Heart left ventricle (tissue), 16 donors: ENCODE results near the gene CMKLR1. TPM values are rescaled to one million over a fixed set of nuclear protein-coding genes. Genes with fewer than 3 reads are reported as not detected.

Experiments
- ATAC-seq, 4 donors: fragments of 200-7000 bp; cut with Tn5 transposase; one replicate each; pipeline ENCODE4 v1.9.1; 2020 to 2022; ENCODE audit warnings: moderate library complexity in 4 of 4, mild to moderate bottlenecking in 3 of 4, moderate number of reproducible peaks in 1 of 4
- DNase-seq, 5 donors: peaks; one replicate each; pipeline ENCODE4 v3.0.0-alpha.2; 2020
- H3K27ac ChIP-seq, 12 donors: fragments of 200-600 bp; sonication (generic) in 4 of 12; one replicate each; pipeline versions ENCODE4 v1.5.0 to v1.8.0; 2016 to 2022; ENCODE audit warnings: mild to moderate bottlenecking in 2 of 12
- H3K27me3 ChIP-seq, 9 donors: fragments of 200-600 bp; sonication (generic) in 2 of 9; one replicate each; pipeline versions ENCODE4 v1.5.1 to v1.8.0; 2016 to 2022; ENCODE audit warnings: mild to moderate bottlenecking in 3 of 9
- H3K36me3 ChIP-seq, 9 donors: fragments of 200-600 bp; sonication (generic) in 2 of 9; one replicate each; pipeline versions ENCODE4 v1.5.0 to v1.8.0; 2018 to 2022; ENCODE audit warnings: mild to moderate bottlenecking in 2 of 9
- H3K4me1 ChIP-seq, 12 donors: fragments of 200-600 bp; sonication (generic) in 4 of 12; one replicate each; pipeline versions ENCODE4 v1.5.0 to v1.8.0; 2016 to 2022; ENCODE audit warnings: mild to moderate bottlenecking in 3 of 12
- H3K4me3 ChIP-seq, 12 donors: fragments of 200-600 bp; sonication (generic) in 4 of 12; one replicate each; pipeline versions ENCODE4 v1.5.0 to v1.8.0; 2017 to 2022; ENCODE audit warnings: mild to moderate bottlenecking in 9 of 12, moderate library complexity in 4 of 12
- H3K9me3 ChIP-seq, 12 donors: fragments of 200-600 bp; sonication (generic) in 4 of 12; one replicate each; pipeline versions ENCODE4 v1.5.0 to v1.8.0; 2016 to 2022; ENCODE audit warnings: mild to moderate bottlenecking in 1 of 12
- POLR2A ChIP-seq, 2 donors: fragments of 450-650 bp; IDR thresholded peaks; one replicate each; pipeline ENCODE4 v1.6.1; 2017; ENCODE audit warnings: antibody characterized with exemption in 2 of 2, mild to moderate bottlenecking in 2 of 2, moderate library complexity in 2 of 2
- WGBS, 4 donors: extraction: QIAGEN DNeasy Blood & Tissue Kit in 2 of 4; methylation state at CpG; one replicate each; pipeline versions ENCODE4 v1.1.5 to v1.1.7; 2013 to 2018; 5-methylcytosine and 5-hydroxymethylcytosine counted together
- intact Hi-C, 10 donors: fragments of 100-400 bp; cut with DNase I; formaldehyde crosslinking; loops; one replicate each; pipeline versions ENCODE4 v1.11.1 to v1.14.2; 2022
- polyA plus RNA-seq, 2 donors: library from polyadenylated mRNA; stranded (reverse); fragments of 200-250 nt; gene quantifications; one replicate each; pipeline ENCODE4 v1.2.3, GENCODE V29; 2013
- total RNA-seq, 9 donors: library from RNA; depleted of rRNA in 2 of 9; stranded (reverse); fragments of >200 nt in 2 of 9; fragmentation: NEBNext Ultra II Directional in 3 of 9; extraction: Animal tissue kit (Norgen Biotek cat#: 25700) in 3 of 9; gene quantifications; one replicate each; pipeline versions ENCODE4 v1.1.0 to v1.2.4, GENCODE V29; 2016 to 2023
- TF ChIP-seq, protein P1 (sequence below), 12 donors: fragments of 200-600 bp; sonication (generic) in 4 of 12; IDR thresholded peaks; one replicate each; pipeline versions ENCODE4 v1.5.0 to v1.8.0; 2018 to 2022; ENCODE audit warnings: antibody characterized with exemption in 12 of 12, mild to moderate bottlenecking in 5 of 12
- donor health status: ischemic (EF 13 %, LVEDD 7.1; RV severe dilation, severe dysfunction).
- donor health status: healthy with polysubstance abuse.
- donor health status: DM: no; HTN: yes; CAD: no.
- donor health status: DM: no; HTN: no; CAD: no.
- donor health status: ischemic (EF 25% LVEDD 6.9; RV normal size, moderate dysfunction).
- donor health status: ischemic (EF 25% LVEDD 5.7; RV mildly dilated, moderate dysfunction).
- donor health status: healthy.
- donor health status: DM: yes; HTN: yes; CAD: no.
- donor health status: ischemic (EF 35%, LVEDD 5.7; RV mildly dilated, moderate dysfunction).
- donor health status: nonischemic (EF 11% LVEDD 7.7; RV severe dilation, severe dysfunction).
- donor health status: DM: yes; HTN: yes; CAD: no.
- donor health status: PGD.
- donor health status: ischemic (EF 29% LVEDD 5.4; RV normal size, mild dysfunction).
- donor health status: nonischemic (EF 23%, LVEDD 6.1; RV moderate dilation, normal function).

The CMKLR1 gene
- total and polyA plus RNA-seq, 11 donors = 2.0 to 47.3 (median 7.0) TPM

DNA sequence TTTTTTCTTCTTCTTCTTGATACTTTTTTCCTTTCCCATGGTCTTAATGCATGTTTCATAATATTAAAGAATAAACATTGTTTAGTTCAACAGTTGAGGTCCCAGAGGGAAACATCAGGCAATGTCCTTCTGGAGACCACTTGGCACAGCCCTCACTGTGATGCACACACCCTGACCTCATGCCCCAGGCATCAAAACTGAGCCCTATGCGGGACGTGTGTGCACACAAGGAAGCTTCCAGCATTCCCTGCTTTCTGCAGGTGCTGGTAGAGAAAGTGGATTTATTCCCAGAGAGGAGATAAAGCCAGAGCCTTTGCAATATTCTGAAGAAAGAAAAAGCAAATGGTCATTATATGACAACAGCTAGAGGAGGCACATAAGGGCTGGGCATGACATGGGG is 16.0 kb upstream of the CMKLR1 start:
- Histone ChIP-seq H3K4me1 (no peaks in the 10 kb centered on the region), H3K4me3 (no peak overlapping the region), H3K27ac (no peak overlapping the region), H3K36me3 (no peaks in the 10 kb centered on the region), H3K9me3 (peaks cover 0 to 2% (median 0%) of the 10 kb centered on the region in 12 donors), H3K27me3 (peaks cover 0 to 10% (median 0%) of the 10 kb centered on the region in 9 donors)
- DNase-seq (no peak), ATAC-seq (no peak)
- 49 to 72% (median 57%) methylated on average over 2 of the region's 2 CpGs for WGBS, 4 donors
- intact Hi-C loops = no loop called here
- no peak for TF ChIP-seq POLR2A (IDR thresholded peaks at IDR 0.05)
- TF ChIP-seq, protein P1, sequence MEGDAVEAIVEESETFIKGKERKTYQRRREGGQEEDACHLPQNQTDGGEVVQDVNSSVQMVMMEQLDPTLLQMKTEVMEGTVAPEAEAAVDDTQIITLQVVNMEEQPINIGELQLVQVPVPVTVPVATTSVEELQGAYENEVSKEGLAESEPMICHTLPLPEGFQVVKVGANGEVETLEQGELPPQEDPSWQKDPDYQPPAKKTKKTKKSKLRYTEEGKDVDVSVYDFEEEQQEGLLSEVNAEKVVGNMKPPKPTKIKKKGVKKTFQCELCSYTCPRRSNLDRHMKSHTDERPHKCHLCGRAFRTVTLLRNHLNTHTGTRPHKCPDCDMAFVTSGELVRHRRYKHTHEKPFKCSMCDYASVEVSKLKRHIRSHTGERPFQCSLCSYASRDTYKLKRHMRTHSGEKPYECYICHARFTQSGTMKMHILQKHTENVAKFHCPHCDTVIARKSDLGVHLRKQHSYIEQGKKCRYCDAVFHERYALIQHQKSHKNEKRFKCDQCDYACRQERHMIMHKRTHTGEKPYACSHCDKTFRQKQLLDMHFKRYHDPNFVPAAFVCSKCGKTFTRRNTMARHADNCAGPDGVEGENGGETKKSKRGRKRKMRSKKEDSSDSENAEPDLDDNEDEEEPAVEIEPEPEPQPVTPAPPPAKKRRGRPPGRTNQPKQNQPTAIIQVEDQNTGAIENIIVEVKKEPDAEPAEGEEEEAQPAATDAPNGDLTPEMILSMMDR (IDR thresholded peaks at IDR 0.05) = no peak

DNA sequence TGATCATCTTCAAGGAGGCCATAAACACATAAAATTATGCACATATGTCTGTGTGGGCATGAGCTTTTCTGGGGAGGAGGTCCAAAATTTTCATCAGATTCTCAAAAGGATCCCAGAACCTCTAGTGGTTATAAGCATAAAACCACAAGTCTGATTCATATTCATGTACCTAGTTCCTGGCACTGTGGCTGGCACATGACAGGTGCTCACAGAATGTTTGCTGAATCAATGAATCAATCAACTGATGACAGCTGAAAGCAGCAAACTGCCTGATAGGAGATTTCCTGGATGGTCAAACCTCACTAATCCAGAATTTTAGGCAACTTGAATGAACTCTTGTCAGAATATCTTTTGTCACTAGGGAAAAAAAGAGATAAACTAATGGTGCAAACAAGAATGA is 13.5 kb upstream of the CMKLR1 start:
- TF ChIP-seq, protein P1 (IDR thresholded peaks at IDR 0.05) = no peak
- no peak for TF ChIP-seq POLR2A (IDR thresholded peaks at IDR 0.05)
- no peak for ATAC-seq

DNA sequence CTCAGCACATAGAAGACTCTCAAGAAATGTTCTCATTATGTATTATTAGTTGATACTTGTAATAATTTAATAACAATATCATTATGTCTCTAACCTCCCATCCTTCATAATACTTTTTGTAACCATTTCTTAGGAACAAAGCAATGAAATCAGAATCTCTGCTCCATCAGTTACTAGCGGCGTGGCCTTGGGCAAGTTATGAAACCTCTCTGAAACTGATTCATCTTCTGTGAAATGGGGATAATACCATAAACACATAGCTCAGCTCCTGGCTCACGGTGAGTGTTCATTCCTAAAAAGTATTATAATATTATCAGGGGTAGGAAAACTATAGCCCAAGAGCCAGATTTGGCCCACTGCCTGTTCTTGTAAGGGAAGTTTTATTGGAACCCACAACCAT is 11.4 kb upstream of the CMKLR1 start:
- H3K9me3 ChIP-seq = peaks cover 0 to 4% (median 0%) of the 10 kb centered on the region in 12 donors
- H3K4me1 ChIP-seq = peaks cover 0 to 10% (median 0%) of the 10 kb centered on the region in 12 donors
- no peak for TF ChIP-seq POLR2A (IDR thresholded peaks at IDR 0.05)
- TF ChIP-seq, protein P1 (IDR thresholded peaks at IDR 0.05) = no peak
- no peaks in the 10 kb centered on the region for H3K27me3 ChIP-seq
- no peak for DNase-seq
- no peak overlapping the region for H3K27ac ChIP-seq
- intact Hi-C loops = no loop called here
- ATAC-seq = no peak
- no peaks in the 10 kb centered on the region for H3K36me3 ChIP-seq
- H3K4me3 ChIP-seq = no peak overlapping the region
- WGBS, 4 donors = 90 to 93% (median 91%) methylated on average over 3 of the region's 3 CpGs

More for the DNA sequence above, 13.5 kb upstream of the CMKLR1 start:
- Histone ChIP-seq H3K27ac (no peak overlapping the region), H3K9me3 (peaks cover 0 to 4% (median 0%) of the 10 kb centered on the region in 12 donors), H3K4me3 (no peak overlapping the region), H3K27me3 (no peaks in the 10 kb centered on the region), H3K36me3 (no peaks in the 10 kb centered on the region), H3K4me1 (peaks cover 0 to 10% (median 0%) of the 10 kb centered on the region in 12 donors)
- no peak for DNase-seq
- intact Hi-C loops = no loop called here

DNA sequence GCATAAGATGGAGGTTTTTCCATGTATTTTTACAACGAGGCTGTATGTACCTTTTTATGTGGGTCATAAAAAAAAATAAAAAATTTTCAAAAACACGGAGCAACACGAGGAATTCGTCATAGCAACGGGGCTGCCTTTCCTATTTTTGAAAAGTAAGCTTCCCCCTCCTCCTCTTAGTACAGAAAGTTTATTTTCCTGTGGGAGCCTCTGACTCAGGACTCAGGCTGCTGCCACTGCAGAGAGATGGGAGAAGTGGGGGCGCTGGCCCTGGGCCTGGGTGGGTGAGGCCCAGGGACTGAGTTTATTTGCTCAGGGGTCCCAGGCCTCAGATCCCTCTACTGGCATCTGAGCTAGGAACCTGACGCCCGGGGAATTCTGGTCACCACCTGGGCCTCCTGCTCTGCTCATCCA is 10.2 kb upstream of the CMKLR1 start:
- TF ChIP-seq POLR2A (IDR thresholded peaks at IDR 0.05) = no peak
- no peaks in the 10 kb centered on the region for H3K36me3 ChIP-seq
- H3K4me3 ChIP-seq = no peak overlapping the region
- H3K27me3 ChIP-seq = no peaks in the 10 kb centered on the region
- no peak overlapping the region for H3K27ac ChIP-seq
- no peak for DNase-seq
- WGBS, 4 donors = 51 to 59% (median 55%) methylated on average over 8 of the region's 8 CpGs
- peaks cover 0 to 7% (median 0%) of the 10 kb centered on the region in 12 donors for H3K9me3 ChIP-seq
- peak in 2 of 4 donors; percentile 30 to 41 for ATAC-seq
- H3K4me1 ChIP-seq = peaks cover 0 to 10% (median 0%) of the 10 kb centered on the region in 12 donors
- intact Hi-C loops = loop anchor here in 1 of 10 donors (10.0 kb wide), 1 partner anchor 96 kb away; no protein-coding TSS in a partner anchor

DNA sequence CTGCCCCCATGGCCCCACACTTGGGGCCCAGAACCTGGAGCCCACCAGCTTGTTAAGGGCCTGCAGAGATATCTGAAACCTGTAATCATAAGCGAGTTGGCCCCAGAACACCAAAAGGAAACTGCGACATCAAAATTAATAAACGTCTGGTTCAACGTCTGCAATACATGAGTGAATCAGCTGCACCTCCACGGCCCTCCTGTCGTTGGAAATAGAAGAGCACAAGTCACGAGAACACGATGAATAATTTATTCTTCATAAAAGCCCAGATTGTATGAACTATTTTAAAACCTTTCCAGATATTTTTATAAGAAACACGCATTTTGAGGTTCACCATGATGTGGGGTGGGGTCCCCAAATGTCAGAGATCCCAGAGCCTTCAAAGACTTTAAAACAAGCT is 9.7 kb upstream of the CMKLR1 start:
- intact Hi-C loops = loop anchor here in 1 of 10 donors (10.0 kb wide), 1 partner anchor 96 kb away; no protein-coding TSS in a partner anchor
- no peak for DNase-seq
- H3K9me3 ChIP-seq = peaks cover 0 to 10% (median 0%) of the 10 kb centered on the region in 12 donors
- H3K27me3 ChIP-seq = no peaks in the 10 kb centered on the region
- H3K27ac ChIP-seq = peak overlapping the region in 1 of 12 donors; percentile 34
- ATAC-seq = no peak
- no peak overlapping the region for H3K4me3 ChIP-seq
- no peaks in the 10 kb centered on the region for H3K36me3 ChIP-seq
- TF ChIP-seq, protein P1 (IDR thresholded peaks at IDR 0.05) = no peak
- no peak for TF ChIP-seq POLR2A (IDR thresholded peaks at IDR 0.05)
- WGBS, 4 donors = 68 to 74% (median 74%) methylated on average over 9 of the region's 9 CpGs
- H3K4me1 ChIP-seq = peaks cover 0 to 10% (median 0%) of the 10 kb centered on the region in 12 donors
